ENCODE data around the gene ALPK1.

Gene ALPK1

GRCh38 chr4:112289407-112290253, 7.5 kb upstream of the ALPK1 start:
- TF ChIP-seq NFIC (IDR thresholded peaks at IDR 0.05): no peak
- no peak for TF ChIP-seq EGR1 (IDR thresholded peaks at IDR 0.05)
- no peak for TF ChIP-seq TAF1 (IDR thresholded peaks at IDR 0.05; ENCODE audit: low read depth)
- TF ChIP-seq TEAD4 (IDR thresholded peaks at IDR 0.05): no peak
- no peak for TF ChIP-seq FOXM1 (IDR thresholded peaks at IDR 0.05; ENCODE audit: borderline replicate concordance, low read depth)
- TF ChIP-seq USF1 (IDR thresholded peaks at IDR 0.05): no peak
- no peak for TF ChIP-seq TCF12 (IDR thresholded peaks at IDR 0.05; ENCODE audit: low read depth)
- no peak for TF ChIP-seq CEBPB (IDR thresholded peaks at IDR 0.05)
- no peak for TF ChIP-seq CREB1 (IDR thresholded peaks at IDR 0.05; ENCODE audit: low read depth)
- TF ChIP-seq RAD21 (IDR thresholded peaks at IDR 0.05; ENCODE audit: low read depth): no peak
- TF ChIP-seq ZBTB7A (IDR thresholded peaks at IDR 0.05; ENCODE audit: low read depth): no peak
- TF ChIP-seq EP300 (IDR thresholded peaks at IDR 0.05; ENCODE audit: borderline replicate concordance): no peak
- no peak for TF ChIP-seq REST (IDR thresholded peaks at IDR 0.05; ENCODE audit: low read depth)
- TF ChIP-seq MAX (IDR thresholded peaks at IDR 0.05): no peak
- no peak for TF ChIP-seq YY1 (IDR thresholded peaks at IDR 0.05; ENCODE audit: low read depth)

GRCh38 chr4:112290341-112290740, 6.8 kb upstream of the ALPK1 start:
- TF ChIP-seq ZBTB7A (IDR thresholded peaks at IDR 0.05; ENCODE audit: low read depth): no peak
- TF ChIP-seq CEBPB (IDR thresholded peaks at IDR 0.05): no peak
- TF ChIP-seq EP300 (IDR thresholded peaks at IDR 0.05; ENCODE audit: borderline replicate concordance): no peak
- TF ChIP-seq CREB1 (IDR thresholded peaks at IDR 0.05; ENCODE audit: low read depth): no peak
- TF ChIP-seq TEAD4 (IDR thresholded peaks at IDR 0.05): no peak
- no peak for TF ChIP-seq TCF12 (IDR thresholded peaks at IDR 0.05; ENCODE audit: low read depth)
- TF ChIP-seq REST (IDR thresholded peaks at IDR 0.05; ENCODE audit: low read depth): no peak
- no peak for TF ChIP-seq RAD21 (IDR thresholded peaks at IDR 0.05; ENCODE audit: low read depth)
- no peak for TF ChIP-seq MAX (IDR thresholded peaks at IDR 0.05)
- TF ChIP-seq FOXM1 (IDR thresholded peaks at IDR 0.05; ENCODE audit: borderline replicate concordance, low read depth): no peak
- TF ChIP-seq TAF1 (IDR thresholded peaks at IDR 0.05; ENCODE audit: low read depth): no peak
- TF ChIP-seq NFIC (IDR thresholded peaks at IDR 0.05): no peak
- TF ChIP-seq YY1 (IDR thresholded peaks at IDR 0.05; ENCODE audit: low read depth): no peak
- no peak for TF ChIP-seq USF1 (IDR thresholded peaks at IDR 0.05)
- TF ChIP-seq EGR1 (IDR thresholded peaks at IDR 0.05): no peak

GRCh38 chr4:112299721-112300120, 2.6 kb downstream of the ALPK1 start:
- no peak for TF ChIP-seq TEAD4 (IDR thresholded peaks at IDR 0.05)
- no peak for TF ChIP-seq TAF1 (IDR thresholded peaks at IDR 0.05; ENCODE audit: low read depth)
- no peak for TF ChIP-seq ZBTB7A (IDR thresholded peaks at IDR 0.05; ENCODE audit: low read depth)
- no peak for TF ChIP-seq REST (IDR thresholded peaks at IDR 0.05; ENCODE audit: low read depth)
- TF ChIP-seq USF1 (IDR thresholded peaks at IDR 0.05): no peak
- no peak for TF ChIP-seq CEBPB (IDR thresholded peaks at IDR 0.05)
- TF ChIP-seq MAX (IDR thresholded peaks at IDR 0.05): no peak
- no peak for TF ChIP-seq FOXM1 (IDR thresholded peaks at IDR 0.05; ENCODE audit: borderline replicate concordance, low read depth)
- no peak for TF ChIP-seq RAD21 (IDR thresholded peaks at IDR 0.05; ENCODE audit: low read depth)

Data from Ishikawa (cell line).